Stimulated activated CD8-positive, alpha-beta memory T cell treated with anti-CD3 and anti-CD28 coated beads, Interleukin-7, amount 100 ng/mL, for 48 hours (primary cell): ENCODE measurements around the gene WIZ.

Experiments used
- DNase-seq, 2 donors: peaks; one replicate each; pipeline ENCODE4 v3.0.0-alpha.2; 2020; ENCODE audit warnings: low read depth in 1 of 2; ENCODE audit errors: extremely low read depth in 1 of 2

WIZ gene

GRCh38 chr19:15466851-15467733 is 17.3 kb upstream of the WIZ start:
- peak in 1 of 2 donors; percentile 67 for DNase-seq

GRCh38 chr19:15464394-15465385 is 14.9 kb upstream of the WIZ start, which contains the start of gene RASAL3:
TSS of gene RASAL3 (minus strand) at chr19:15464544. CDS start at chr19:15464358, 186 bp downstream.
- peak in 1 of 2 donors; percentile 67 for DNase-seq

GRCh38 chr19:15463861-15464371 is 14.2 kb upstream of the WIZ start:
- DNase-seq, result peak; percentile 63 to 72

GRCh38 chr19:15461694-15462093 is 11.9 kb upstream of the WIZ start:
- no peak for DNase-seq

- no peak for DNase-seq
Measured at GRCh38 chr19:15457701-15458484, 8.1 kb upstream of the WIZ start.

- no peak for DNase-seq
Measured at GRCh38 chr19:15456871-15457700, 7.3 kb upstream of the WIZ start.

GRCh38 chr19:15456441-15456840 is 6.7 kb upstream of the WIZ start:
- DNase-seq, result no peak

GRCh38 chr19:15455996-15456395 is 6.2 kb upstream of the WIZ start:
- DNase-seq, result no peak

- DNase-seq, result no peak
Measured at GRCh38 chr19:15453906-15454860, 4.4 kb upstream of the WIZ start.

- no peak for DNase-seq
Measured at GRCh38 chr19:15453091-15453578, 3.4 kb upstream of the WIZ start.

GRCh38 chr19:15452111-15453047 is 2.6 kb upstream of the WIZ start:
- DNase-seq, result peak in 1 of 2 donors; percentile 20

- DNase-seq, result no peak
Measured at GRCh38 chr19:15450528-15450890, 753 bp upstream of the WIZ start.

- no peak for DNase-seq
Measured at GRCh38 chr19:15448778-15449619, 757 bp downstream of the WIZ start.

- no peak for DNase-seq
Measured at GRCh38 chr19:15448044-15448777, 1.5 kb downstream of the WIZ start.

GRCh38 chr19:15447057-15447456 is 2.7 kb downstream of the WIZ start:
- no peak for DNase-seq
